ENCODE measurements around the gene HSD11B2.

The HSD11B2 gene

GRCh38 chr16:67454852-67455251 is 23.9 kb downstream of the HSD11B2 start:
- no peak for DNase-seq

DNA sequence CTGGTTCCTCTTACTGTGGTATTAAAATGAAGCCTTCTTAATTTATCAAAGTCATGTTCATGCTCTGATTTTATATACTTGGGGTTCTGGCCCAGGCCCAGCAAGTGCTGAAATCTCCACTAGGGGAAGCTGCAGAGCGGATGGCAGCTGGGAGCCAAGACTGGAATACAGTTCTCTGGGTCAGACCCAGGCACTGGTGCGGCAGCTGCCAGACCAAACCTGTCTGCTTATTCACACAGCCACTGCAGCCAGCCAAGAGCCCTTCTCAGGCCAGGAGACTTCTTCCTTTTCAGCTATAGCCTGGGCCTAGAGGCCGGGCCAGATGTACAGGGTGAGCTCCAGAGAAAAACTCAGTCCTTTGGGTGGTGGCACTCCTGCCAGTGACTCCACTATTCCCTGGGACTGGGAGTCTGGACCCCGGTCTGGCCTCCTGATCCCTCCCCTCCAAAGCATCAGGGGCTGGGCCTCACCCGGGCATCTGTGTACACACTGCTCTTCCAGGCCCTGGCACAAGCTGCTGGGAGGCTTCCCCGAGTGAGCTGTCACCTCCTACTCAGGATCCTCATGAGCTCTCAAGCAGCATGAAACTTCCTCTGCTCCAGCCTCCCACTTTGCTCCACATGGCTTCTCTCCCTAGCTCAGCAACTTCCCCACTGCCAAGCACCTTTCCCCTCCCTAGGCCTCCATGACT is 25.6 kb downstream of the HSD11B2 start:
- no peak for DNase-seq

GRCh38 chr16:67457611-67458010 is 26.7 kb downstream of the HSD11B2 start:
- DNase-seq: no peak

DNA sequence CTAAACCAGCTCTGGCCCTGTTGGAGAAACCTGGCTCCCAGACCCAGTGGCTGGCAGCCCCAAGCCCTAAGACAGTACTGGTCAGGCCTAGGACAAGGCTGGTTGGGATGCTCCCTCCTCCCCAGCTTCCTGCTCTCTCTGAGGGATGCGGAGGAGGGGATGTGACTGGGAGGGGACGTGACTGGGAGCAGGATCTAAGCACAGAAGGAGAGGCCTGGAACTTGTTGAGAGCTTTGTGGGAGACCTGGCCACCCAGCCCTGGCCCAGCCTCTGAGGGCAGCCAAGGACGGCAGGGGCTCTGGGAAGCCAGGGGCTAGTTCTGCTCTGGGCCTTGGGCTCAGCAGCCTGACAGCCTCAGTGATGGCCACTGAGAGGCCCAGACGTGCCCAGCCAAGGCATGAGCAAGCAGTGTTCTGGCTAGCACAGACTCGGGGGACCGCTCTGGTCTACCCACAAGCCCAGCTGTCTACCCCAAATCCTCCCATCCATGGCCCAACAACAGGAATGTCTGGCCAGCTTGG is 27.3 kb downstream of the HSD11B2 start:
- DNase-seq: no peak

DNA sequence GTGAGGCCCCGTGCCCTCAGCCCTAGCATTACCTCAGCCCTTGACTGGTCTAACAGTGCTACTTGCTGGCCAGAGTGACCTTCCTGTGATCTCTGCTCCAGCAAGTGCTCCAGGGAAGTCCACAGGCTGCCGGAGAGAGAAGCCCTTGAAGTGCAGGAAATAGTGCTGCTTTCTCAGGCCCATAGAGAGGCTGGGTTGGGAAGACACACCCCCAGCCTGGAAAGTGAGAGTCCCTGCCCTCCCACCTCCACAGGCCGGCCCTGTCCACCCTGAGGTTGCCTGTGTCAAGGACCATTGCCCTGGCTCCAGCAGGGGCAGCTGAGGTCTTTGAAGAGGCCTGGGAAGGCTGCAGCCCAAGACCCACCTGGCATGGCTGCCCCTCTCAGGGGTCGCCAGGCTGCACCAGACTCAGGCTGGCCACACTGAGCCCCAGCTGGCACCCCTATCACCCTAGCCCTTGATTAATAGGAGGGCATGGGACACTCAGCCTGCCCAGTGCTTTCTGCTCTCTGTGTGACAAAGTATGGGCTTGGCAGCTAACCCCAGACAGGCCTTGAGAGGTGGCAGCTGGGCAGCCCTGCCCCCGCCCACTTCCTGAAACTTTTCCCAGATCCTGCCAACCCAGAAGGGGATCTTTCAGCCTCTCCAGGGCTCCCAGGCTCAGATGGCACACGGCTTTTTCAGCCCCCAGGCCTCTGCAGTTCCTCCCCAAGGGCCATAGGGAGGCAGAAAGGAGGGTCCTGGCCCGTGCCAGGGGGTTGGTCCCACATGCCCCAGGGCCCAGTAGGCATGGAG is 28.3 kb downstream of the HSD11B2 start:
- no peak for DNase-seq

GRCh38 chr16:67459861-67460150 is 28.9 kb downstream of the HSD11B2 start:
- DNase-seq: no peak

GRCh38 chr16:67460168-67460567 is 29.2 kb downstream of the HSD11B2 start:
- DNase-seq: no peak

- DNase-seq: no peak
Observed at GRCh38 chr16:67460961-67461360, 30.0 kb downstream of the HSD11B2 start.

DNA sequence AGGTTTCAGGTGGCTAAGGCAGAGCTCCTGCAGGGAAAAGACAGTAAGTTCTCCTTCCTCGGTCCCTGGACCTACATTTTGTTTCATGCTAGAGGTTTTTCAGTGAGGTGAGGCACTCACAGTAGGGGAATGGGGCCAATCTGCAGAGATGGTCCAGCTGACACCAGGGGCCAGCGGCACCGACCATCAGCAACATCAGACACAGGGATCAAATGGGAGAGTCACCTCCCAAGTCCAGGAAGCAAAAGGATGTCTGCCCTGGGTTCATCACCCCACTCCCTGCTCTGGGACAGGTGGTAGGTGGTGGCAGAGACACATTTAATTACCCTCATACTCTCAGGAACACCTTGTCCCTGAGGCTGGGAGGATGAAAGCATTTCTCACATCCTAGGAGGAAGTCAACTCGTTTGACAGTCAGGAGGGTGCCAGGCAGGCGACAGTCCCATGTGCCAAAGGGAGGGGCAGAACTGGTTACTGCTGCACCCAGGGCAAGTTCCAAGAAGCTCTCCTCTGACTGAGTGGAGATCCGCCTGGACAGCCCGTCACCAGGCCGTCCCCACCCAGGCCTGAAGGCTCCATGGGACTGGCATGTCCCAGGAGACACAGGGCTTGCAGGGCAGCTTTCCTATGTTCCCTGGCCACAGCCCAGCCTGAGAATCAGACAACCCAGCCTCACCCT is 30.8 kb downstream of the HSD11B2 start:
- DNase-seq: no peak

- no peak for DNase-seq
Observed at GRCh38 chr16:67462279-67462655, 31.3 kb downstream of the HSD11B2 start.

GRCh38 chr16:67463059-67463458 is 32.1 kb downstream of the HSD11B2 start:
- DNase-seq: no peak

GRCh38 chr16:67463691-67464090 is 32.8 kb downstream of the HSD11B2 start:
- no peak for DNase-seq

GRCh38 chr16:67464565-67464964 is 33.6 kb downstream of the HSD11B2 start:
- DNase-seq: no peak

GRCh38 chr16:67466581-67466980 is 35.7 kb downstream of the HSD11B2 start:
- no peak for DNase-seq

GRCh38 chr16:67468731-67469130 is 37.8 kb downstream of the HSD11B2 start:
- peak; percentile 34 for DNase-seq

DNA sequence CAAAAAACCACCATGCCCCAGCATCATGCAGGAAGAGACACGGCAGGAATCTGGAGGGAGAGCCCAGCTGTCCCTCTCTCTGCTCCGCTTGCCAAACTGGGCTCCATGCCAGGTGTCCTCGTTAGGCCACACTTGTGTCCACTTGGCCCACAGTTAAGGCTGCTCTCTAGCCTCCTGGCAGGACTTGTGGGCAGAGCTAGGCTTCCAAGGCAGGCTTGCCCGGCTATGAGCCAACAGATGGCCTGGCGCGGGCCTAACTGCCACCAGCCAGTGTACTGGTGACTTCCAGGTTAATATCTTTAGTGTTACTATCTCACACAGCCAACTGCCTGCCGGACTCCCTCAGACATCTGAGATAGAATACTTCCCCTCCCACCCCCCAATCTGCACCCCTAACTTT is 39.4 kb downstream of the HSD11B2 start:
- DNase-seq: no peak

GRCh38 chr16:67471758-67472384 is 41.0 kb downstream of the HSD11B2 start:
- DNase-seq: no peak

- DNase-seq: no peak
Observed at GRCh38 chr16:67474551-67475455, 43.9 kb downstream of the HSD11B2 start.

GRCh38 chr16:67477960-67478554 is 47.1 kb downstream of the HSD11B2 start:
- DNase-seq: no peak

DNA sequence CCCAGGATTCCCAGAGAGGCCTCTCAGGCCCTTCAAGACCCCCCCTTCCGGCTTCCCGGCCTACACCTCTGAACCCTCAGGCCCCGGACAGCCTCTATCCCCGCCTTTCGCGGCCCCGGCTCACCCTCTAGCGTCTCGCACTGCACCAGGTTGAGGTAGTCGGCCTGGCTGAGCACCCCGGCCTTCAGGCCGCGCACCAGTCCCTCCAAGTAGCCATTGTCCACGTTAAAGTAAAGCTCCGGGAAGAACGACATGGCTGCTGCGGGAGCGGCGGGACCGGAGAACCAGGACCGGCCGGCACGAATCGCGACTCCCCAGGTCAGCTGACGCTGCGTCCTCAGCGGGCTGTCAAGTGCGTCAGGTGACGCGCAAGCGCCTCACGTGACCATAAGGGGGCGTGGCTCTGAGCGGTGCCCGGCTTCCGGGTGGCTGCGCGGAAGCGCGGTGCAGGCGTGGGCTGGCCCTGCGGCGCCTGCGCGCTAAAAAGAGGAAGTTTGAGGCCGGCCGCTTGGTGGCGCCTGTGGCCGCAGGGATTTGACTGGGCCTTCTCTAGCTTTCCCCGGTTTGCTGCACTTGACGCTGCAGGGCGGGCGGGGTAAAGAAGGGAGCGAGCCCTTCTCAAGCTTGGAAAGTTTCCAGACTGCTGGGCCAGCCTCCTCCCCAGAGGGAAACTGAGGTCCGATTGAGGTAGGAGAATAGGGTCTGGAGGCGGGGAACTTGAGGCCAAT is 50.1 kb downstream of the HSD11B2 start, which contains the start of gene ATP6V0D1:
Gene ATP6V0D1, minus strand, starts transcription at position 325 of the 728 bp plus-strand sequence. Its CDS starts 71 bp downstream, at position 254.
- peak; percentile 99 for DNase-seq

Measured in activated CD4-positive, alpha-beta T cell treated with anti-CD3 and anti-CD28 coated beads, Interleukin-10, Interleukin-2, amounts not matched to agents 100 ng/mL and 50 ng/mL, durations not matched to agents 16 hours and 8 hours (primary cell).